ENCODE results near the gene BANP. TPM values are rescaled to one million over a fixed set of nuclear protein-coding genes. Genes with fewer than 3 reads are reported as not detected.
"Not testable (repeated sequence)": the region's sequence is repeated elsewhere in the genome, so short reads cannot be mapped to it uniquely, and the experiment has no call there.

The BANP gene
- total RNA-seq, 1 experiment from 2014 or later, result 24.2 TPM

GRCh38 chr16:88043208-88043910 is 92.1 kb downstream of the BANP start:
- CTCF ChIA-PET; H3K4me1 ChIP-seq (ENCODE audit: insufficient read depth, low read length); H3K9me3 ChIP-seq (ENCODE audit: low read length); H3F3A ChIP-seq (ENCODE audit: low read length, unreplicated experiment); POLR2A ChIA-PET (ENCODE audit: unreplicated experiment); H3K36me3 ChIP-seq (ENCODE audit: low read depth, low read length); H3K4me3 ChIP-seq (ENCODE audit: low read length); intact Hi-C loops (cut with micrococcal nuclease); H3K27ac ChIP-seq (ENCODE audit: low read length); H3K4me2 ChIP-seq (ENCODE audit: low read length); H3K9me2 ChIP-seq (replicated peaks; ENCODE audit: low read length); ATAC-seq; BruUV-seq (replicated peaks); H2AFZ ChIP-seq (ENCODE audit: low read length); H3K9ac ChIP-seq (ENCODE audit: low read length); H3K27me3 ChIP-seq (ENCODE audit: low read length); DNase-seq; H3K79me2 ChIP-seq (ENCODE audit: low read length); H4K20me1 ChIP-seq (ENCODE audit: low read length): not testable (repeated sequence)

GRCh38 chr16:88044121-88044581 is 92.9 kb downstream of the BANP start:
- POLR2A ChIA-PET (ENCODE audit: unreplicated experiment); intact Hi-C loops (cut with micrococcal nuclease); H3K4me2 ChIP-seq (ENCODE audit: low read length); H2AFZ ChIP-seq (ENCODE audit: low read length); H3K27me3 ChIP-seq (ENCODE audit: low read length); H3K9me2 ChIP-seq (replicated peaks; ENCODE audit: low read length); CTCF ChIA-PET; H3K9me3 ChIP-seq (ENCODE audit: low read length); H3K4me1 ChIP-seq (ENCODE audit: insufficient read depth, low read length); H3K4me3 ChIP-seq (ENCODE audit: low read length); BruUV-seq (replicated peaks); DNase-seq; ATAC-seq; H3K36me3 ChIP-seq (ENCODE audit: low read depth, low read length); H3K27ac ChIP-seq (ENCODE audit: low read length); H3K9ac ChIP-seq (ENCODE audit: low read length); H4K20me1 ChIP-seq (ENCODE audit: low read length); H3K79me2 ChIP-seq (ENCODE audit: low read length); H3F3A ChIP-seq (ENCODE audit: low read length, unreplicated experiment): not testable (repeated sequence)

GRCh38 chr16:88045361-88045760 is 94.1 kb downstream of the BANP start:
- CTCF ChIA-PET; intact Hi-C loops (cut with micrococcal nuclease); BruUV-seq (replicated peaks): not testable (repeated sequence)

GRCh38 chr16:88045820-88046303 is 94.6 kb downstream of the BANP start:
- H3K27me3 ChIP-seq (ENCODE audit: low read length), result no peaks in the 10 kb centered on the region
- no peaks in the 10 kb centered on the region for H3K4me1 ChIP-seq (ENCODE audit: insufficient read depth, low read length)
- BruUV-seq (replicated peaks), result no TSS peak
- H3K27ac ChIP-seq (ENCODE audit: low read length), result no peak overlapping the region
- H3K4me2 ChIP-seq (ENCODE audit: low read length), result no peak overlapping the region
- no peak for TF ChIP-seq CTCF (conservative IDR thresholded peaks at IDR 0.05; ENCODE audit: low read depth, low read length)
- no peaks in the 10 kb centered on the region for H3F3A ChIP-seq (ENCODE audit: low read length, unreplicated experiment)
- no peaks in the 10 kb centered on the region for H3K36me3 ChIP-seq (ENCODE audit: low read depth, low read length)
- H3K4me3 ChIP-seq (ENCODE audit: low read length), result no peak overlapping the region
- CTCF ChIA-PET, result no interaction called here
- H4K20me1 ChIP-seq (ENCODE audit: low read length), result no peaks in the 10 kb centered on the region
- no peaks in the 10 kb centered on the region for H3K9me2 ChIP-seq (replicated peaks; ENCODE audit: low read length)
- POLR2A ChIA-PET (ENCODE audit: unreplicated experiment), result no interaction called here
- no peak overlapping the region for H3K9ac ChIP-seq (ENCODE audit: low read length)
- intact Hi-C loops (cut with micrococcal nuclease), result no loop called here
- H3K79me2 ChIP-seq (ENCODE audit: low read length), result no peaks in the 10 kb centered on the region
- ATAC-seq (no peak), DNase-seq (no peak)
- H2AFZ ChIP-seq (ENCODE audit: low read length), result no peak overlapping the region
- H3K9me3 ChIP-seq (ENCODE audit: low read length), result no peaks in the 10 kb centered on the region

More at GRCh38 chr16:88045361-88045760, 94.1 kb downstream of the BANP start:
- H3K4me3 ChIP-seq (ENCODE audit: low read length); H3K36me3 ChIP-seq (ENCODE audit: low read depth, low read length); H2AFZ ChIP-seq (ENCODE audit: low read length); POLR2A ChIA-PET (ENCODE audit: unreplicated experiment); H3K27ac ChIP-seq (ENCODE audit: low read length); H3K9ac ChIP-seq (ENCODE audit: low read length); H3K4me1 ChIP-seq (ENCODE audit: insufficient read depth, low read length); H3K9me3 ChIP-seq (ENCODE audit: low read length); H3K4me2 ChIP-seq (ENCODE audit: low read length); H3K27me3 ChIP-seq (ENCODE audit: low read length); H4K20me1 ChIP-seq (ENCODE audit: low read length); H3F3A ChIP-seq (ENCODE audit: low read length, unreplicated experiment); DNase-seq; ATAC-seq; H3K79me2 ChIP-seq (ENCODE audit: low read length); H3K9me2 ChIP-seq (replicated peaks; ENCODE audit: low read length): not testable (repeated sequence)

Data from PC-3 (cell line).